GM19438 (cell line): Measurements from ENCODE around the gene RASSF4.

Experiments used
- ATAC-seq: cut with Tn5 transposase; IDR thresholded peaks from one replicate; pipeline ENCODE4 v1.9.1; 2021; ENCODE audit warnings: low read depth; ENCODE audit not compliant: unreplicated experiment

The RASSF4 gene

GRCh38 chr10:44959247-44960087 is at the start of gene RASSF4:
TSS of gene RASSF4 (plus strand) at chr10:44959802. CDS start at chr10:44970203, 10,401 bp downstream.
- ATAC-seq, result peak; percentile 89

- no peak for ATAC-seq
Observed at GRCh38 chr10:44909910-44910309, 49.7 kb upstream of the RASSF4 start.

- no peak for ATAC-seq
Observed at GRCh38 chr10:44910602-44911001, 49.0 kb upstream of the RASSF4 start.

GRCh38 chr10:44911081-44911540 is 48.5 kb upstream of the RASSF4 start, which contains the start of gene TMEM72:
TSS of gene TMEM72 (plus strand) at chr10:44911337. CDS start at chr10:44911513, 176 bp downstream.
- no peak for ATAC-seq

- ATAC-seq, result no peak
Observed at GRCh38 chr10:44911951-44912350, 47.7 kb upstream of the RASSF4 start.

GRCh38 chr10:44913350-44914081 is 46.1 kb upstream of the RASSF4 start:
- ATAC-seq, result no peak

- ATAC-seq, result no peak
Observed at GRCh38 chr10:44914891-44915290, 44.7 kb upstream of the RASSF4 start.

GRCh38 chr10:44916429-44916828 is 43.2 kb upstream of the RASSF4 start:
- no peak for ATAC-seq

- ATAC-seq, result no peak
Observed at GRCh38 chr10:44917848-44918247, 41.8 kb upstream of the RASSF4 start.

- ATAC-seq, result no peak
Observed at GRCh38 chr10:44920252-44920651, 39.4 kb upstream of the RASSF4 start.

- ATAC-seq, result no peak
Observed at GRCh38 chr10:44921061-44921460, 38.5 kb upstream of the RASSF4 start.

GRCh38 chr10:44921506-44921905 is 38.1 kb upstream of the RASSF4 start:
- ATAC-seq, result no peak

- no peak for ATAC-seq
Observed at GRCh38 chr10:44922021-44922420, 37.6 kb upstream of the RASSF4 start.

GRCh38 chr10:44922796-44923545 is 36.6 kb upstream of the RASSF4 start:
- no peak for ATAC-seq

GRCh38 chr10:44923611-44924010 is 36.0 kb upstream of the RASSF4 start:
- no peak for ATAC-seq

- ATAC-seq, result no peak
Observed at GRCh38 chr10:44924261-44925040, 35.2 kb upstream of the RASSF4 start.

GRCh38 chr10:44925224-44925623 is 34.4 kb upstream of the RASSF4 start:
- ATAC-seq, result no peak

GRCh38 chr10:44925811-44926750 is 33.5 kb upstream of the RASSF4 start:
- no peak for ATAC-seq

GRCh38 chr10:44926751-44927351 is 32.8 kb upstream of the RASSF4 start:
- ATAC-seq, result no peak
